Measurements from ENCODE around the gene POLN.
A peak's percentile ranks its signal among the peaks of the same experiment; 100 is the strongest.

POLN gene

DNA sequence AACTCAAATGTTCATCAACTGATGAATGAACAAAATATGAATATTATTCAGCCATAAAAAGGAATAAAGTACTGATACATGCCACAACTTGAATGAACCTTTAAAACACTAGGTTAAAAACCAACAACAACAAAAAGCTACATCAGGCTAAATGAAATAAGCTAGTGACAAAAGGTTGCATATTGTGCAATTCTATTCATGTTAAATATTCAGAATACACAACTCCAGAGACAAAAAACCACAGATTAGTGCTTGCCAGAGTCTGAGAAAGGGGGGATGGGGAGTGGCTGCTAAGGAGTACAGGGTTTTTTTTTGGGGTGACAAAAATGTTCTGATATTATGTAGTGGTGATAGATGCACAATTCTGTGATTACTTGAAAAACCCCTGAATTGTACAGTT lies 58.5 kb downstream of the POLN start:
- peaks cover 8% of the 10 kb centered on the region for H3K9me3 ChIP-seq (ENCODE audit: severe bottlenecking)
- no peak for DNase-seq
- TF ChIP-seq, protein P1, sequence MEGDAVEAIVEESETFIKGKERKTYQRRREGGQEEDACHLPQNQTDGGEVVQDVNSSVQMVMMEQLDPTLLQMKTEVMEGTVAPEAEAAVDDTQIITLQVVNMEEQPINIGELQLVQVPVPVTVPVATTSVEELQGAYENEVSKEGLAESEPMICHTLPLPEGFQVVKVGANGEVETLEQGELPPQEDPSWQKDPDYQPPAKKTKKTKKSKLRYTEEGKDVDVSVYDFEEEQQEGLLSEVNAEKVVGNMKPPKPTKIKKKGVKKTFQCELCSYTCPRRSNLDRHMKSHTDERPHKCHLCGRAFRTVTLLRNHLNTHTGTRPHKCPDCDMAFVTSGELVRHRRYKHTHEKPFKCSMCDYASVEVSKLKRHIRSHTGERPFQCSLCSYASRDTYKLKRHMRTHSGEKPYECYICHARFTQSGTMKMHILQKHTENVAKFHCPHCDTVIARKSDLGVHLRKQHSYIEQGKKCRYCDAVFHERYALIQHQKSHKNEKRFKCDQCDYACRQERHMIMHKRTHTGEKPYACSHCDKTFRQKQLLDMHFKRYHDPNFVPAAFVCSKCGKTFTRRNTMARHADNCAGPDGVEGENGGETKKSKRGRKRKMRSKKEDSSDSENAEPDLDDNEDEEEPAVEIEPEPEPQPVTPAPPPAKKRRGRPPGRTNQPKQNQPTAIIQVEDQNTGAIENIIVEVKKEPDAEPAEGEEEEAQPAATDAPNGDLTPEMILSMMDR (IDR thresholded peaks at IDR 0.05; ENCODE audit: low read depth, low read length) = no peak
- H3K27me3 ChIP-seq (ENCODE audit: insufficient read depth, low read depth, severe bottlenecking) = no peaks in the 10 kb centered on the region
- no peaks in the 10 kb centered on the region for H3K36me3 ChIP-seq
- no peak overlapping the region for H3K27ac ChIP-seq
- H3K4me3 ChIP-seq (ENCODE audit: low read depth, low read length) = no peak overlapping the region

DNA sequence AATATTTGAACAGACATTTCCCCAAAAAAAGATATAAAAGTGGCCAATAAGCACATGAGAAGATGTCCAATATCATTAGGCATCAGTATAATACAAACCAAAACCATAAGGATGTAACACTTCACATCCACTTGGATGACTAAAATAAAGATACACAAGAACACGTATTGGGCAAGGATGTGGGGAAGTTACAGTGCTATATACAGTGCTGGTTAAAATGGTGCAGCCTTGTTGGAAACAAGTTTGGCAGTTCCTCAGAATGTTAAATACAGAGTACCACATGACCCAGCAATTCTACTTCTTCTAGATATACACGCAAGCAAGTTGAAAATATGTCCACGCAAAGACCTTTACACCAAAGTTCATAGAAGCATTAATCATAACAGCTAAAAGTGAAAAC lies 58.9 kb downstream of the POLN start:
- DNase-seq = no peak
- Histone ChIP-seq H3K4me3 (ENCODE audit: low read depth, low read length) (no peak overlapping the region), H3K36me3 (no peaks in the 10 kb centered on the region), H3K27ac (no peak overlapping the region), H3K9me3 (ENCODE audit: severe bottlenecking) (peaks cover 8% of the 10 kb centered on the region), H3K27me3 (ENCODE audit: insufficient read depth, low read depth, severe bottlenecking) (no peaks in the 10 kb centered on the region)
- TF ChIP-seq, protein P1 (IDR thresholded peaks at IDR 0.05; ENCODE audit: low read depth, low read length) = no peak

DNA sequence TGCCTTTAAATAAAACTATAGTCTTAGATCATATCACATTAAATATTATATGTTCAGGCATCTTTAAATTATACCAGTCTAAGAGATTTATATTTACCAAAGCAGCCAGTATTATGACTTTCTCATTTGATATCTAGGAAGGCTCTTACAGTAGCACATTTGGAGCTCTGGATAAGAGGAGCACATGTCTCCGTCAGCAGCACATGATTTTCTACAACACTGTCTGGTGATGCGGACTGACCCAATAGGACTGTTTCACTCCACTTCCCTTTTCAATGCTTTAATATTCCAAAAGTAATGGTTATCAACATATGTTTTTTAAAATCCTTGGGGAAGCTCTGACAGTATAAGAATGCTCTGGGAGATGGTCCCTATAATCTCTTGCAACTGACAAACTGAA lies 61.5 kb downstream of the POLN start:
- Histone ChIP-seq H3K27ac (no peak overlapping the region), H3K9me3 (ENCODE audit: severe bottlenecking) (peaks cover 4% of the 10 kb centered on the region), H3K27me3 (ENCODE audit: insufficient read depth, low read depth, severe bottlenecking) (no peaks in the 10 kb centered on the region), H3K36me3 (no peaks in the 10 kb centered on the region), H3K4me3 (ENCODE audit: low read depth, low read length) (no peak overlapping the region)
- DNase-seq = no peak
- TF ChIP-seq, protein P1 (IDR thresholded peaks at IDR 0.05; ENCODE audit: low read depth, low read length) = no peak

DNA sequence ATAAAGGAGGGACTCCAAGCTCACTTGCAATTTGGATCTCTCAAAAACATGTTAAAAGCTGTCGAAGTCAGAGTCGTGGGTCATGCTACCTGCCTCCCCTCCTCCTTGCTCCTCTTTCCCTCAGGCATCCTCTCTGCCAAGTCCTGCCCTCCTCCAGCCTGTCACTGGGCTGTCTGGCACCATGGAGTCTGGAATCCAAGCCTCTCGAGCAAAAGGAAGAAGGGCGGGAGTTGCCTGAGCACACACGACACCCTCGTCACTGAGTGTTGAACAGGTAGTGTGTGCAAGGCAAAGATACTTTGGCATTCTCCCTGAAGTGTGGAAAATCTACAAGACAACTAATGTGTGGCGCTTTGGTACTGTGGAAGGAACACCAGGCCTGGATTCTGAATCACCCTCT lies 62.2 kb downstream of the POLN start:
- Histone ChIP-seq H3K4me3 (ENCODE audit: low read depth, low read length) (no peak overlapping the region), H3K9me3 (ENCODE audit: severe bottlenecking) (peaks cover 4% of the 10 kb centered on the region), H3K27me3 (ENCODE audit: insufficient read depth, low read depth, severe bottlenecking) (no peaks in the 10 kb centered on the region), H3K27ac (no peak overlapping the region), H3K36me3 (no peaks in the 10 kb centered on the region)
- DNase-seq = no peak
- TF ChIP-seq, protein P1 (IDR thresholded peaks at IDR 0.05; ENCODE audit: low read depth, low read length) = no peak

DNA sequence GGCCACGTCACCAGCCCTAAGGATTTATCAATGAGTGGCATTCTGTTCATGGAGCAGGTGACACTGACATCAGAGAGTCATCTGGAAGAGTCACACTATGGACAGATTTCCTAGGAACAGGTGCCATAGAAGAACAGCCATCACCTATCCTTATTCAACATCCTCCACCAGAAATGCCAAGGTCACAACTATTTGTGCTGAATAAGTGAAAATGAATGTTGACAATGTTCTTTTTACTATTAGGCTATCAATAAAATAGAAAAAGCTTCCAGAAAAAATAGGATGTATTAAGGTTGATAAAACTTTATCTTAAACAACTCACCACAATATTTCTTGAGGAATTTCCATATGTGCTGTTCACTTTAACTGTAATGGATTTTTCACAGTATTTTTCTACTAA lies 62.9 kb downstream of the POLN start:
- Histone ChIP-seq H3K27ac (no peak overlapping the region), H3K36me3 (no peaks in the 10 kb centered on the region), H3K27me3 (ENCODE audit: insufficient read depth, low read depth, severe bottlenecking) (no peaks in the 10 kb centered on the region), H3K4me3 (ENCODE audit: low read depth, low read length) (no peak overlapping the region), H3K9me3 (ENCODE audit: severe bottlenecking) (peaks cover 4% of the 10 kb centered on the region)
- TF ChIP-seq, protein P1 (IDR thresholded peaks at IDR 0.05; ENCODE audit: low read depth, low read length) = no peak
- no peak for DNase-seq

DNA sequence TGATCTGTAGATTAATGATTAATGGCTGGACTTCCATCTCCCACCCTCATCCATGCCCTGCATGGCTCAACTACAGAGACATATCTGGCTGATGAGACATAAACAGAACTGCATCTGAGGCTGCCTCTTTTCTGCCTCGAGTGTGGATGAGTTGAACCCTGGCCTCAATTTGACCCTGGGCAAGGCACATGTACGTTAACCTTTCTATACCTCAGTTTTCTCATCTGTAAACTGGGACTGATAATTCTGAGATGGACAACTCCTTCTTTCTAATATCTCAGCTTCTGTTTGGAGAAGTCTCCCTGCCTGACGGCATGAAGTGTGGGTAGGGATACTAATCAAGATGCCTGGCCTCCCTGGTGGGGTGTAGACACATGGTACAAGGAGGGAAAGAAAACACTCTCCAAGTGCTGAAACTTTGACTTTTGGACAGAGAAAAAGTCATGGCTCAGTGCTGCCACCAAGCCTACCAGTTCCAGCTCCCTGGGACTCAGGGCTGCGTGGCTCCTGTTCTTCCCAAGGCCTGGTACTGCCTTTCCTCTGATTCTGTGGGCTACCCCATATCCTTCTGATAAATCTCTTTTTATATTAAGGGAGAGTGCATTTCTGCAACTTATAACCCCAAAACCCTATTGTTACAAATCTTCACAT lies 64.4 kb downstream of the POLN start:
- no peak for DNase-seq
- Histone ChIP-seq H3K4me3 (ENCODE audit: low read depth, low read length) (no peak overlapping the region), H3K27ac (no peak overlapping the region), H3K36me3 (no peaks in the 10 kb centered on the region), H3K27me3 (ENCODE audit: insufficient read depth, low read depth, severe bottlenecking) (no peaks in the 10 kb centered on the region), H3K9me3 (ENCODE audit: severe bottlenecking) (peaks cover 4% of the 10 kb centered on the region)
- TF ChIP-seq, protein P1 (IDR thresholded peaks at IDR 0.05; ENCODE audit: low read depth, low read length) = 0 out of 2 replicates have a peak, but pooled peaks have one; percentile 15
